Pancreas (tissue), 10 donors: Measurements from ENCODE around the gene TWF2. TPM values are rescaled to one million over a fixed set of nuclear protein-coding genes. Genes with fewer than 3 reads are reported as not detected.

Experiments used
- ATAC-seq, 4 donors: fragments of 200-7000 bp; cut with Tn5 transposase; one replicate each; pipeline versions ENCODE4 v1.8.0 to v1.9.1; 2020; ENCODE audit warnings: mild to moderate bottlenecking in 4 of 4, moderate library complexity in 4 of 4
- DNase-seq, 6 donors: peaks; one replicate each; pipeline ENCODE4 v3.0.0-alpha.2; 2020
- FAIRE-seq: peaks from 2 replicates; lab custom pipeline; 2012; peaks lifted over from hg19 to GRCh38; lab: Jason Lieb, UNC
- H3K27ac ChIP-seq, 4 donors: fragments of 200-600 bp; sonication (generic); 1 replicate in 3 of 4; 2 replicates in 1 of 4; pipeline versions ENCODE4 v1.5.0 to v1.8.0; 2020
- H3K27me3 ChIP-seq, 4 donors: fragments of 200-600 bp; one replicate each; pipeline ENCODE4 v1.8.0; 2021
- H3K36me3 ChIP-seq, 3 donors: fragments of 200-600 bp; sonication (generic) in 1 of 3; one replicate each; pipeline versions ENCODE4 v1.5.0 to v1.8.0; 2020 to 2021
- H3K4me1 ChIP-seq, 3 donors: fragments of 200-600 bp; one replicate each; pipeline ENCODE4 v1.8.0; 2021
- H3K4me3 ChIP-seq, 4 donors: fragments of 200-600 bp; sonication (generic) in 2 of 4; one replicate each; pipeline versions ENCODE4 v1.5.0 to v1.8.0; 2020 to 2021
- H3K9me3 ChIP-seq, 4 donors: fragments of 200-600 bp; one replicate each; pipeline ENCODE4 v1.8.0; 2021
- CTCF ChIP-seq, 4 donors: fragments of 200-600 bp; sonication (generic) in 3 of 4; IDR thresholded peaks; one replicate each; pipeline versions ENCODE4 v1.5.0 to v1.8.0; 2021; ENCODE audit warnings: antibody characterized with exemption in 4 of 4
- WGBS, 2 donors: extraction: QIAGEN DNeasy Blood & Tissue Kit; methylation state at CpG; one replicate each; pipeline ENCODE4 v1.1.7; 2013; 5-methylcytosine and 5-hydroxymethylcytosine counted together
- intact Hi-C, 3 donors: fragments of 100-400 bp; cut with DNase I; formaldehyde crosslinking; loops; one replicate each; pipeline versions ENCODE4 v1.11.1 to v1.14.2; 2022
- polyA plus RNA-seq, 2 donors: library from polyadenylated mRNA; stranded (reverse); fragments of 200-250 nt; gene quantifications; one replicate each; pipeline ENCODE4 v1.2.3, GENCODE V29; 2013
- total RNA-seq, 6 donors: library from RNA; stranded (reverse); fragmentation: NEBNext Ultra II Directional in 4 of 6; extraction: Animal tissue kit (Norgen Biotek cat#: 25700) in 4 of 6; gene quantifications; one replicate each; pipeline versions ENCODE4 v1.2.1 to v1.2.4, GENCODE V29; 2021 to 2023
- donor health status: healthy with polysubstance abuse.
- donor health status: DM: no; HTN: no; CAD: no; lungs with moderate emphysema.
- donor health status: DM: no; HTN: no; CAD: no.
- donor health status: control.
- donor health status: control.
- donor health status: Bipolar disorder and iron deficiency.
- donor health status: DM: yes; HTN: yes; CAD: no.
- donor health status: DM: no; HTN: no; CAD: no.
- donor health status: DM: no; HTN: no; CAD: no.
- donor health status: DM: yes; HTN: yes; CAD: no.

TWF2 gene
- total and polyA plus RNA-seq, 8 donors = 8.9 to 26.8 (median 12.3) TPM

GRCh38 chr3:52233108-52233591 is 5.8 kb downstream of the TWF2 start:
- Histone ChIP-seq H3K4me1 (peaks cover 10 to 20% (median 16%) of the 10 kb centered on the region in 3 donors), H3K27ac (no peak overlapping the region), H3K36me3 (peaks cover 0 to 25% (median 5%) of the 10 kb centered on the region in 3 donors), H3K9me3 (no peaks in the 10 kb centered on the region), H3K4me3 (no peak overlapping the region), H3K27me3 (no peaks in the 10 kb centered on the region)
- no peak for DNase-seq
- no peak for FAIRE-seq
- no peak for TF ChIP-seq CTCF (IDR thresholded peaks at IDR 0.05)
- 89 to 90% methylated on average over 5 of the region's 5 CpGs for WGBS, 2 donors
- intact Hi-C loops = loop anchor here in 1 of 3 donors (5.0 kb wide), 1 partner anchor 109 kb away; no protein-coding TSS in a partner anchor
- no peak for ATAC-seq

- no peak overlapping the region for H3K4me3 ChIP-seq
- no peak for FAIRE-seq
- intact Hi-C loops = loop anchor here in 1 of 3 donors (5.0 kb wide), 1 partner anchor 110 kb away; no protein-coding TSS in a partner anchor
- no peaks in the 10 kb centered on the region for H3K27me3 ChIP-seq
- H3K9me3 ChIP-seq = no peaks in the 10 kb centered on the region
- DNase-seq = no peak
- no peak for TF ChIP-seq CTCF (IDR thresholded peaks at IDR 0.05)
- no peak for ATAC-seq
- H3K36me3 ChIP-seq = peaks cover 0 to 25% (median 5%) of the 10 kb centered on the region in 3 donors
- H3K27ac ChIP-seq = no peak overlapping the region
- WGBS, 2 donors = 86 to 87% methylated on average over 28 of the region's 28 CpGs
- peaks cover 4 to 13% (median 12%) of the 10 kb centered on the region in 3 donors for H3K4me1 ChIP-seq
Observed at GRCh38 chr3:52232279-52233107, 6.5 kb downstream of the TWF2 start.

GRCh38 chr3:52231502-52232278 is 7.3 kb downstream of the TWF2 start:
- 59 to 63% methylated on average over 32 to 34 of the region's 34 CpGs for WGBS, 2 donors
- ATAC-seq (peak; percentile 66 to 90 (median 84)), FAIRE-seq (no peak), DNase-seq (peak; percentile 63 to 95 (median 87))
- peak; percentile 87 to 92 (median 90) for TF ChIP-seq CTCF (IDR thresholded peaks at IDR 0.05)
- no peaks in the 10 kb centered on the region for H3K9me3 ChIP-seq
- peaks cover 0 to 5% (median 4%) of the 10 kb centered on the region in 3 donors for H3K4me1 ChIP-seq
- no peak overlapping the region for H3K4me3 ChIP-seq
- intact Hi-C loops = loop anchor here in 1 of 3 donors (5.0 kb wide), 1 partner anchor 111 kb away; no protein-coding TSS in a partner anchor
- H3K36me3 ChIP-seq = peaks cover 0 to 25% (median 5%) of the 10 kb centered on the region in 3 donors
- H3K27ac ChIP-seq = no peak overlapping the region
- no peaks in the 10 kb centered on the region for H3K27me3 ChIP-seq

- H3K4me3 ChIP-seq = no peak overlapping the region
- DNase-seq (peak in 3 of 6 donors; percentile 20 to 75 (median 35)), ATAC-seq (no peak), FAIRE-seq (no peak)
- H3K27me3 ChIP-seq = no peaks in the 10 kb centered on the region
- peaks cover 0 to 25% (median 5%) of the 10 kb centered on the region in 3 donors for H3K36me3 ChIP-seq
- TF ChIP-seq CTCF (IDR thresholded peaks at IDR 0.05) = no peak
- no peaks in the 10 kb centered on the region for H3K4me1 ChIP-seq
- WGBS, 2 donors = 86 to 90% methylated on average over 16 of the region's 16 CpGs
- intact Hi-C loops = loop anchor here in 1 of 3 donors (5.0 kb wide), 1 partner anchor 111 kb away; no protein-coding TSS in a partner anchor
- no peaks in the 10 kb centered on the region for H3K9me3 ChIP-seq
- H3K27ac ChIP-seq = no peak overlapping the region
Observed at GRCh38 chr3:52230889-52231499, 8.0 kb downstream of the TWF2 start.
